ENCODE results near the gene EGR2.

GRCh38 chr10:62847433-62847832 is 31.3 kb upstream of the EGR2 start:
- TF ChIP-seq PATZ1 (CRISPR knock-in tag; IDR thresholded peaks at IDR 0.05; ENCODE audit: borderline replicate concordance) (no peak), RARB (CRISPR knock-in tag; IDR thresholded peaks at IDR 0.05) (no peak), PPARA (CRISPR knock-in tag; IDR thresholded peaks at IDR 0.05; ENCODE audit: borderline replicate concordance) (no peak), ARNTL (CRISPR knock-in tag; IDR thresholded peaks at IDR 0.05; ENCODE audit: borderline replicate concordance, low read depth) (no peak), ZNF565 (CRISPR knock-in tag; conservative IDR thresholded peaks at IDR 0.05; ENCODE audit: low read depth) (no peak), ZFP3 (CRISPR knock-in tag; IDR thresholded peaks at IDR 0.05) (no peak)

All from SK-N-SH treated with all-trans-retinoic acid at 6 μM for 48 hours (cell line).